HUDEP-2 (cell line): ENCODE data around the gene RFPL3.
"Not testable (repeated sequence)": the region's sequence is repeated elsewhere in the genome, so short reads cannot be mapped to it uniquely, and the experiment has no call there.

Experiments used
- DNase-seq, 76 experiments: peaks; one replicate each; lab custom pipeline; 2025; ENCODE audit not compliant: unreplicated experiment in 76 of 76; lab: John Stamatoyannopoulos, UW

The RFPL3 gene

GRCh38 chr22:32357567-32357966 lies at the start of gene RFPL3:
Gene RFPL3 (plus strand): TSS chr22:32357867. CDS start chr22:32358072, 205 bp downstream.
- not testable (repeated sequence) for DNase-seq

GRCh38 chr22:32308191-32308590 lies 49.5 kb upstream of the RFPL3 start:
- no peak for DNase-seq

DNA sequence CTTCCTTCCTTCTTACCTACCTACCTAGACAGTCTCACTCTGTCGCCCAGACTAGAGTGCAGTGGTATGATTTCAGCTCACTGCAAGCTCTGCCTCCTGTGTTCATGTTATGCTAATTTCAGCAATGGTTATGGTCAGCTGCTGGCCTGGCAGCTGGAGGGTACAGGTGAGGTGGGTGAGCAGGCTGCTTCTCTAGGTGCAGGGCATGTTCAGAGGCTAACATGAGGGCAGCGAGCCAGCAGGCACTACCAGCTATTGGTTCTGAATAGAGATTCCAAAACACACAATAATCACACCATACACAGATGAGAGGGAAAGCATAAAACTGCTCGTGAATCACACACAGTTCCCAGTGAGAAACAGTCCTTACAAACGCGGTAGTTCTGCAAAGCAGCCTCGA lies 48.7 kb upstream of the RFPL3 start:
- DNase-seq = no peak

DNA sequence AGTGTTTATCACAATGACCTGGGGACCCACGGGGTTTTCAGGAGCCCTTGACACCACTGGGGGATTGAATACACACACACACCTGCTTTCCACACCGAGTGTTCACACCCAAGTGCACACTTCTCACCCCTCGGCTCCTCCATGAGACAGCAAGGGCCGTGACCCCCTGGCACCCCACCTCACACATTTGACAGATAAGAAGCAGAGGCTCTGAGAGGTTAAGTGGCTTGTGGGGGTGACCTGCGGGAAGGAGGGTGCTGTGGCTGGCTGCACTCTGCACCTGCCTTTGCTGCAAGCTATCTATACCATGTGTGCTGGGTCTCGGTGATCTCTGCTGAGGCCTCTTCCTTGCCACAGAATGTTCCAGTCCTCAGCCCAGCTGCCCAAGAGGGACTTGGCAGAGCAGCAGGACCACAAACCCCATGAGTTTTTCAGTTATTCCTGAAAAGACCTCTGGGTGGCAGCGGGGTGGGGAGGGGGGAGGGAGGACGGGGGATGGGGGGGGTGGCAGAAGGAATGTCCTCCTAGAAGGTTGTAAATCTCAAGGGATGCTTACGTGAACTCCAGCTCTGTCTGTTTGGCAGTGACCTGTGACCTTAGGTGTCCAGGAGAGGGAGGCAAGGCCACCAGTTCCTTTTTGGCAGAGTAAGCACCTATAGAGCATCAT lies 47.9 kb upstream of the RFPL3 start:
- no peak for DNase-seq

DNA sequence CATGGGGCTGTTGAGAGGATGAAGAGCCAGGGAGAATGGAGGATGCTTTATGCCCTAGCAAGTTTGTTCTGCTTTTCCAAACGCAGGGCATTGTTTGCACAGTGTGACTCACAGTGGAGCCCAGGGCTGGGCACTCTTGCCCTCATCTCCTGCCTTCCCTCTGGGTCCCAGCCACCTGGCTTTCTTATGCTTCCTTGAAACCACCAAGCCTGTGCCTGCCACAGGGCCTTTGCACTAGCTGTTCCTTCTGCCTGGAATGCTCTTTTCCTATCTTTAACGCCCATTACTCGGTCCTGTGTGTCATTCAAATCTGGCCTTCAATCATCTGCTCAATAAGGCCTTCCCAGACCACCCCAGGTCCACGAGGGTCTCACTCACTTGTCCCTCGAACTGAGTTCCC lies 46.9 kb upstream of the RFPL3 start:
- no peak for DNase-seq

DNA sequence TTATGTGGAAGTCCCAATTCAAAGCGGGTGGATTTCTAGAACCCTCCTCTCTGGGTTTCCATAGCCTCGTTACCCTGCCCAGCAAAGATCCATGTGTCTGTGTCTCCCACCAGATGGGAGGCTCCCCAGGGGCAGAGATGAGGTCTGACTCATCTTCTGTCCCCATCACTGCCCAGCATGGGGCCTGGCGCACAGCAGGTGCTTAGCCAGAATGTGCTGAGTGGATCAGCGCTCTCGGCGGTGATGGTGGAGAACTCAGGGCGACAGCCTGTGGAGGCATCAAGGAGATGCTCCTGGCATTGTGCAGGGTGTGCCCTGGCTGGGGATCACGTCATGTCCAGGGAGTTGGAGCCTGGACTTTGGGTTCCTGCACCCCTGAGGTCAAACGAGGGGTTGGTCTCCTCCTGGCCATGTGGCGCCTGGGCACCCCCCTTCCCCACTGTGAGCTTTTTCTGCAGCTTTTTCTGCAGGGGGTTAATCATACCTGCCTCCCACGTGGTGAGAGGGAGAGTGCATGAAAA lies 46.1 kb upstream of the RFPL3 start:
- no peak for DNase-seq

GRCh38 chr22:32312748-32313147 lies 44.9 kb upstream of the RFPL3 start:
- DNase-seq = no peak

DNA sequence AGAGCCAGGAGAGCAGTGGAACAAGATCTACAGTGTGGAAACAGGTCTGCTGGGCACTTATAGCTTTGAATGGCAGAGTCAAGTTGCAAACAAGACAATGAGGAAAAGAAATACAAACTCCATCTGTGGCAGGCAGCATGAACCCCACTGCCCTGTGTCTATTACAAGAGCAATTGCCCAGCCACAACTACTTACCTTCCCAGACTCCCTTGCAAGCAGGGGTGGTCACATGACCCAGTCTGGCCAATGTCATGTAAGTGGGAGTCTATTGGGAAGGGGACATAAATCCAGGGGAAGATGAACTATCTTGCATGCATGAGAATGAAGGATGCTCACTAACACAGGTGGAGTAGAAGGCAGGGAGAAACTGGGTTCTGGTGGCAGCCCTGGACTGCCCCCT lies 44.1 kb upstream of the RFPL3 start:
- no peak for DNase-seq

DNA sequence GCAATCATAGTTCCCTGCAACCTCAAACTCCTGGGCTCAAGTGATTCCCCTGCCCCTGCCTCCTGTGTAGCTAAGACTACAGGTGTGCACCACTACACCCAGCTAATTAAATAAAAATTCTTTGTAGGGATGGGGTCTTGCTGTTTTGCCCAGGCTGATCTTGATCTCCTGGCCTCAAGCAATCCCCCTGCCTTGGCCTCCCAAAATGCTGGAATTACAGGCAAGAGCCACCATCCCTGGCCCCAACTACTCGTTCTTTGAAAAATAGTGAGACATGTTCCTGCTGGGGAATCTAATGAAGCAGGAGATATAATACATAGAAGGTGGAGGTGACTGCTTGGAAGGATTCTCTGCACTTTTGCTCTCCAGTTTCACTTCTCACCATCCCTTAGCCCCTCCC lies 40.1 kb upstream of the RFPL3 start:
- no peak for DNase-seq

GRCh38 chr22:32318361-32318760 lies 39.3 kb upstream of the RFPL3 start:
- no peak for DNase-seq

DNA sequence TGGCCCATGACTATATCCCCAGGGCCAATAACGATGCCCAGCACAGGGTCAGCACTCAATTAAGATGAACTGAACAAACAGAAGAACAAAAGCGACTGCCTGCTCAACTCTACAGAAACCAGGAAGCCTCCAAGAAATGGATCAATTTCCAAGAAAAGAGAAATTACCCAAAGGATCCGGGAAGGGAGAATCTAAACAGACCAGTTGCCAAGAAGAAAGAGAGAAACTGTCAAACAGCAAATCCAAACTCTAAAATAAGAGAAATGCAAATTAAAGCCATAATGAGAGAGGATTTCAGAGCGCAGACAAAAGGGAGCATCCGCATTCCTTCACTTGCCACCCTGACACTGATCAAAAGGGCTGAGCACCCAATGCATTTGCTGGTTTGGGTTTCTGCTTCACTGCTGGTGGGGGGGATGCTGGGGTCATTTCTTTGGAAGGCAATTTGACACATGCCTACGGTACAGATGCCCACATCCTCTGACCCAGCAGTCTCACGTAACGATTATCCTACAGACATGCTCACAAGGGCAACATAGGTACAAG lies 37.7 kb upstream of the RFPL3 start:
- DNase-seq = no peak

DNA sequence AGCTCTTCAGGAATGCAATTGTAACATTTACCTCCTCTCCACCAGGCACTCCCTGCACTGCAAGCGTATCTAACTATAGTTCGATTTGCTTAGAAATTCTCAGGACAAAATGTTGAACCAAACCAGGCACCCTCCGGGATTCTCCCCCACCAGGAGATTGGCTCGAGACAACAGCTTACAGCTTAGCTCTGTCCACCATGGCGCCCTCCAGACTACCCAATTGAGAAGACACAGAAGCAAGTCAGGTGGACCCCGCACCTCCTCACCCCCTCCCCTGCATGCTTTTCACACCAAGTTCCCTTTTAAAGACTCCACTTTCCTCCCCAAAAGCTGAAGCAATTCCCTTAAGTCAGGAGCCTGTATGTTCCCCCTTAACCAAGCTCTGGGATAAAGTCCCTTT lies 34.7 kb upstream of the RFPL3 start:
- no peak for DNase-seq

DNA sequence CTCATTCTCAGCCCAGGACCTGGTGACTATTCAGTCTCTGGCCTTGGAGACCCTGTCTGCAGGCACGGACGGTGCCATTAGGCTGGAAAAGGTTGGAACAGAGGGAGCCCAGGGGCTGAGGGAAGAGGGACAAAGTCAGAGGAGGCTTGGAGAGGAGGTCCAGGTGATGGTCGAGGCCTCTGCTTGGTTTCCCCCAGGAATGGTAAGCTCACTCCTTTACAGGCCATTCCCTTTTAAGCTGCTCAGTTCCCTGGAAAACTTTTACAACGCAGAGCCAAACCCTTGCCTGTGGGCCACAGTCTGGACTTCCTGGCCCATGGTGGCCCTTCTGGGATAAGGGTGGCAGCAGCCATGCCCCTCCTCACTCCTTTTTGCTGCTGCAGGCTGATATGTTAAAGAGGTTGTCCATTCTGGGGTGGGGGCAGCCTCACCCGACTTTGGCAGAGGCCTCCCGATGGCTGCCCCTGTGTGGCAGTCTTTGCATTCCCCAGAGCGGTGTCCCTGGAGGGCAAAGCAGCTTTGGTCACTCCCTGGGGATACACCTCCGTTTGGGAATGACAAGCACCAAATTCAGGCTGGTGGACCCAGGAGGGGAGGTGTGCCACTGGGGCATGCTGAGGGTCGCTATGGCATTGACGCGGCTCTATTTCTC lies 34.0 kb upstream of the RFPL3 start:
- no peak for DNase-seq

- no peak for DNase-seq
Observed at GRCh38 chr22:32324505-32325415, 32.9 kb upstream of the RFPL3 start.

DNA sequence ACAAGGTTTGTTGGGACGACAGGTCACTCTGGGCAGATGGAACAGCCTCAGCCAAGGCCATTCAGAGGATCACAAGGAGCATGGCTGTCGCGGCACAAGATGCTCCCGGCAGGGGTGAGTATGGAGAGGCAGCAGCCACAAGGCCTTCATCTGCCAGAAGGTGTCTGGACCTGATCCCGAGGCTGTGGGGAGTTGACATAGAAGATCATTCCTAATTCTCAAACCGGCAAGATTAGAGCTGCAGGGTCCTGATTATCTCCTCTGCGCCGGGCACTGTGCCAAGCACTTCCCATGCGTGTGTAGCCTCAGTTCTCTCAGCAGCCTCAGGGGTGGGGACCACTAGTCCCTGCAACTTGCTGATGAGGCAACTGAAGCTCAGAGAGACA lies 32.3 kb upstream of the RFPL3 start:
- peak in 49 of 76 experiments; percentile 2 to 58 (median 21) for DNase-seq

- DNase-seq = no peak
Observed at GRCh38 chr22:32325811-32326237, 31.8 kb upstream of the RFPL3 start.

- no peak for DNase-seq
Observed at GRCh38 chr22:32326647-32327046, 31.0 kb upstream of the RFPL3 start.

- DNase-seq = peak in 4 of 76 experiments; percentile 2 to 7 (median 4)
Observed at GRCh38 chr22:32327066-32327465, 30.6 kb upstream of the RFPL3 start.

- DNase-seq = no peak
Observed at GRCh38 chr22:32327596-32328171, 30.0 kb upstream of the RFPL3 start.

- no peak for DNase-seq
Observed at GRCh38 chr22:32328306-32329201, 29.1 kb upstream of the RFPL3 start.
